ENCODE data around the gene HOXA6. TPM values are rescaled to one million over a fixed set of nuclear protein-coding genes. Genes with fewer than 3 reads are reported as not detected.
A peak's percentile ranks its signal among the peaks of the same experiment; 100 is the strongest.

HOXA6 gene
- polyA plus RNA-seq, 3 donors = not detected

DNA sequence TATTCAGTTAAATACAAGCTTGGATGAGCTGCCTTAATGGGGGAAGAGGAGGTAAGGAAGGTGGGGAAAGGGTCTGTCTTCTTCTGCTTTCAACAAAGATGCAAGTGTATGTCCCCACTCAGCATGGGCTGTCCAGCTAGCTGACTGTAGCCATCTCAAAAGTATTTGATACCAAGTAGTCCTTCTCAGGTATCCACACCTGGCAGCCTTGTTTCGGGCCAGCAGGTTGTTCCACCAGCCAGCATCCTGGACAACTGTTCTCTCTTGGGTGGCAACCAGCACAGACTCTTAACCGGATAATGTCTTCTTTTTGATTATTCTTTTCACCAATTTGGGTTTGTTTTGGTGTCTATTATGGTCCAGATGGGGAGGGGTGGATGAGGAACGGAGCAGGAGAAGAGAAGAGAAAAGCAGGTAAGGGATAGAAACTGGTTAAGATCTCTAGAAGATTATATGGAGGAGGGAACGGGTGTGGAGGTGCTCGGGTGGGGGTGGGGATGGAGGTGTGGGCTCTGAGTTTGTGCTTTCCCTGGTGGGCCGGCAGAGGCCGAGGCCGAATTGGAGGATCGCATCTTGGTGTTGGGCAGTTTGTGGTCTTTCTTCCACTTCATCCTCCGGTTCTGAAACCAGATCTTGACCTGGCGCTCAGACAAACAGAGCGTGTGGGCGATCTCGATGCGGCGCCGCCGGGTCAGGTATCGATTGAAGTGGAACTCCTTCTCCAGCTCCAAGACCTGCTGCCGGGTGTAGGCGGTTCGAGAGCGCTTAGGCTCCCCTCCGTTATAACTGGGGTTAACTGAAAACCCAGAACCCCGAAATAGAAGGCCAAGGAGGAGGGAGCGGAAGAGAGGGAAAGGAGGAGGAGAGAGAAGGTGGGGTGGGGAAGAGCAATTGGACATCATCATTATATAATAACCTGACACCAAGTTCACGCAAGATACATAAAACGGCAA is 18.5 kb downstream of the HOXA6 start:
- no peak for DNase-seq
- Histone ChIP-seq H3K4me3 (replicated peaks in 1 of 3; ENCODE audit: low read depth in 2 of 3, low read length in 3 of 3) (no peak overlapping the region), H2AFZ (ENCODE audit: insufficient read depth, low read depth, low read length, poor library complexity, severe bottlenecking) (no peak overlapping the region), H3K79me2 (ENCODE audit: insufficient read depth, low read length) (no peaks in the 10 kb centered on the region), H3K9ac (ENCODE audit: insufficient read depth, low read length, poor library complexity, severe bottlenecking) (no peak overlapping the region), H3K27me3 (ENCODE audit: control insufficient read depth in 2 of 2, insufficient read depth in 2 of 2, low read length in 2 of 2) (no peaks in the 10 kb centered on the region), H3K9me3 (replicated peaks in 1 of 2; ENCODE audit: control insufficient read depth in 1 of 2, insufficient read depth in 1 of 2, low read length in 2 of 2) (no peaks in the 10 kb centered on the region), H3K36me3 (replicated peaks in 1 of 2; ENCODE audit: control insufficient read depth in 1 of 2, insufficient read depth in 2 of 2, low read length in 2 of 2) (no peaks in the 10 kb centered on the region), H3K4me2 (replicated peaks; ENCODE audit: extremely low read depth, low read length, poor library complexity, severe bottlenecking) (no peak overlapping the region), H3K27ac (ENCODE audit: low read depth in 1 of 2, low read length in 2 of 2) (no peak overlapping the region), H3K4me1 (ENCODE audit: control insufficient read depth in 1 of 2, insufficient read depth in 2 of 2, low read length in 2 of 2) (peaks cover 0 to 8% of the 10 kb centered on the region in 2 donors), H4K20me1 (ENCODE audit: insufficient read depth, low read length) (no peaks in the 10 kb centered on the region)
- intact Hi-C loops (cut with micrococcal nuclease) = no loop called here
- TF ChIP-seq, protein P1, sequence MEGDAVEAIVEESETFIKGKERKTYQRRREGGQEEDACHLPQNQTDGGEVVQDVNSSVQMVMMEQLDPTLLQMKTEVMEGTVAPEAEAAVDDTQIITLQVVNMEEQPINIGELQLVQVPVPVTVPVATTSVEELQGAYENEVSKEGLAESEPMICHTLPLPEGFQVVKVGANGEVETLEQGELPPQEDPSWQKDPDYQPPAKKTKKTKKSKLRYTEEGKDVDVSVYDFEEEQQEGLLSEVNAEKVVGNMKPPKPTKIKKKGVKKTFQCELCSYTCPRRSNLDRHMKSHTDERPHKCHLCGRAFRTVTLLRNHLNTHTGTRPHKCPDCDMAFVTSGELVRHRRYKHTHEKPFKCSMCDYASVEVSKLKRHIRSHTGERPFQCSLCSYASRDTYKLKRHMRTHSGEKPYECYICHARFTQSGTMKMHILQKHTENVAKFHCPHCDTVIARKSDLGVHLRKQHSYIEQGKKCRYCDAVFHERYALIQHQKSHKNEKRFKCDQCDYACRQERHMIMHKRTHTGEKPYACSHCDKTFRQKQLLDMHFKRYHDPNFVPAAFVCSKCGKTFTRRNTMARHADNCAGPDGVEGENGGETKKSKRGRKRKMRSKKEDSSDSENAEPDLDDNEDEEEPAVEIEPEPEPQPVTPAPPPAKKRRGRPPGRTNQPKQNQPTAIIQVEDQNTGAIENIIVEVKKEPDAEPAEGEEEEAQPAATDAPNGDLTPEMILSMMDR (IDR thresholded peaks at IDR 0.05) = no peak
- 96% methylated on average over 14 of the region's 28 CpGs for WGBS (ENCODE audit: insufficient coverage)
- peak overlapping the region; percentile 0 to 27 for H3K4me3 Mint-ChIP-seq
- H3K4me1 Mint-ChIP-seq = peaks cover 9% of the 10 kb centered on the region
- peaks cover 0 to 2% of the 10 kb centered on the region in 2 donors for H3K36me3 Mint-ChIP-seq
- H3K9me3 Mint-ChIP-seq = peaks cover 0 to 9% (median 0%) of the 10 kb centered on the region in 7 donors
- peaks cover 4 to 10% (median 5%) of the 10 kb centered on the region in 3 donors for H3K27me3 Mint-ChIP-seq (ENCODE audit: low read depth in 3 of 3)
- peak overlapping the region in 1 of 7 donors; percentile 35 for H3K27ac Mint-ChIP-seq

DNA sequence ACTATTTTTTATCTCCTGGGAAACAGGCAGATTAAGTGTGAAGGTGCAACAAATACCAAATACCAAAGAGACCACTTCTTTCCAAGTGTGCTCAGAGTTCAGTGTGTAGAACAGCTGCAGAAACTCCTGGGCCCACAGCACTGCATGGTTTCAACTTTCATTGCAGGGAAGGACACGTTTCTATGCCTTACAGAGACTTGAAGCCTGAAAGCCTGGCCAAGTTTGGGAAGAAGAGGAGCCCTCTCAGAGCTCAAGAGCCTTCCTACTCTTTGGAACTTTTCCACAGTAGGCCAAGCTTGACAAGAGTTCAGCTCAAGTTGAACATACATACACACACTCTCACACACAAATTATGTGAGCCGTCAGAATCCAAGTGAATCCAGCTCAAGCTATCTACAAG is 19.5 kb downstream of the HOXA6 start:
- Histone ChIP-seq H2AFZ (ENCODE audit: insufficient read depth, low read depth, low read length, poor library complexity, severe bottlenecking) (no peak overlapping the region), H3K36me3 (replicated peaks in 1 of 2; ENCODE audit: control insufficient read depth in 1 of 2, insufficient read depth in 2 of 2, low read length in 2 of 2) (no peaks in the 10 kb centered on the region), H3K27me3 (ENCODE audit: control insufficient read depth in 2 of 2, insufficient read depth in 2 of 2, low read length in 2 of 2) (no peaks in the 10 kb centered on the region), H3K79me2 (ENCODE audit: insufficient read depth, low read length) (no peaks in the 10 kb centered on the region), H3K4me1 (ENCODE audit: control insufficient read depth in 1 of 2, insufficient read depth in 2 of 2, low read length in 2 of 2) (peaks cover 0 to 7% of the 10 kb centered on the region in 2 donors), H3K9me3 (replicated peaks in 1 of 2; ENCODE audit: control insufficient read depth in 1 of 2, insufficient read depth in 1 of 2, low read length in 2 of 2) (no peaks in the 10 kb centered on the region), H4K20me1 (ENCODE audit: insufficient read depth, low read length) (no peaks in the 10 kb centered on the region), H3K4me2 (replicated peaks; ENCODE audit: extremely low read depth, low read length, poor library complexity, severe bottlenecking) (no peak overlapping the region), H3K9ac (ENCODE audit: insufficient read depth, low read length, poor library complexity, severe bottlenecking) (no peak overlapping the region), H3K4me3 (replicated peaks in 1 of 3; ENCODE audit: low read depth in 2 of 3, low read length in 3 of 3) (no peak overlapping the region), H3K27ac (ENCODE audit: low read depth in 1 of 2, low read length in 2 of 2) (no peak overlapping the region)
- TF ChIP-seq, protein P1 (IDR thresholded peaks at IDR 0.05) = no peak
- H3K27ac Mint-ChIP-seq = no peak overlapping the region
- no peak for DNase-seq
- H3K9me3 Mint-ChIP-seq = peaks cover 0 to 6% (median 0%) of the 10 kb centered on the region in 7 donors
- H3K4me1 Mint-ChIP-seq = peaks cover 8% of the 10 kb centered on the region
- intact Hi-C loops (cut with micrococcal nuclease) = no loop called here
- peaks cover 0 to 2% of the 10 kb centered on the region in 2 donors for H3K36me3 Mint-ChIP-seq
- 83% methylated on average over 1 of the region's 2 CpGs for WGBS (ENCODE audit: insufficient coverage)
- H3K27me3 Mint-ChIP-seq (ENCODE audit: low read depth in 3 of 3) = peaks cover 3 to 10% (median 4%) of the 10 kb centered on the region in 3 donors
- no peak overlapping the region for H3K4me3 Mint-ChIP-seq

Measured in CD14-positive monocyte (primary cell).